ENCODE data around the gene LILRA2.

- no peak for TF ChIP-seq CTCF (IDR thresholded peaks at IDR 0.05; ENCODE audit: insufficient read depth, low read length)
- no peak for TF ChIP-seq REST (IDR thresholded peaks at IDR 0.05; ENCODE audit: insufficient replicate concordance, low read depth)
Measured at GRCh38 chr19:54616821-54617560, 43.4 kb downstream of the LILRA2 start.
